Activated T-helper 1 cell treated with anti-CD3 and anti-CD28 coated beads, Interleukin-2, amount 50 U/mL, for 16 hours (primary cell): Measurements from ENCODE around the gene EEIG2.
A peak's percentile ranks its signal among the peaks of the same experiment; 100 is the strongest.
"Not testable (repeated sequence)": the region's sequence is repeated elsewhere in the genome, so short reads cannot be mapped to it uniquely, and the experiment has no call there.

Experiments used
- DNase-seq, 2 donors: peaks; one replicate each; pipeline ENCODE4 v3.0.0-alpha.2; 2020; ENCODE audit warnings: low read depth in 1 of 2, low spot score in 1 of 2

EEIG2 gene

DNA sequence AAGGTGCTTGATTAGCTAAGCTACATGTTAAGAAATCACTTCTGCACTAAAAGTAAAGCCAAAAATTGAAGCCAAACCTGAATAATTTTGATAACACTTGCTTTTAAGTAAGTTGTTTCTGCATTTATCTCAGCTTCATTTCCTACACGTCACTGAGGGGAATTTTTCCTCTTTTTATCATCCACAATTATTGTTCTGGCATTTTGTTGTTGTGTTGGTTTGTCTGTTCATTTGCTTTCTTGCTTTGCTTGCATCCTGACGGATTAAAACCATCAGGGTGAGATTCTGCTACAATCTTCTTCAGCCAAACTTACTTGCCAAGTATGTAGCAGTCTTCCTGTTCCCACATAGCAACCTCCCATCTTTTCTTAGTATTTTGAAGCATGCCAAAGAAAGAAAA, 18.0 kb upstream of the EEIG2 start:
- no peak for DNase-seq

DNA sequence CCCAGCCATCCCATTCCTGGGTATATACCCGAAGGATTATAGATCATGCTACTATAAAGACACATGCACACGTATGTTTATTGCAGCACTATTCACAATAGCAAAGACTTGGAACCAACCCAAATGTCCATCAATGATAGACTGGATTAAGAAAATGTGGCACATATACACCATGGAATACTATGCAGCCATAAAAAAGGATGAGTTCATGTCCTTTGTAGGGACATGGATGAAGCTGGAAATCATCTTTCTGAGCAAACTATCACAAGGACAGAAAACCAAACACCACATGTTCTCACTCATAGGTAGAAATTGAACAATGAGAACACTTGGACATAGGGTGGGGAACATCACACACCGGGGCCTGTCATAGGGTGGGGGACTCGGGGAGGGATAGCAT, 12.4 kb upstream of the EEIG2 start:
- not testable (repeated sequence) for DNase-seq

DNA sequence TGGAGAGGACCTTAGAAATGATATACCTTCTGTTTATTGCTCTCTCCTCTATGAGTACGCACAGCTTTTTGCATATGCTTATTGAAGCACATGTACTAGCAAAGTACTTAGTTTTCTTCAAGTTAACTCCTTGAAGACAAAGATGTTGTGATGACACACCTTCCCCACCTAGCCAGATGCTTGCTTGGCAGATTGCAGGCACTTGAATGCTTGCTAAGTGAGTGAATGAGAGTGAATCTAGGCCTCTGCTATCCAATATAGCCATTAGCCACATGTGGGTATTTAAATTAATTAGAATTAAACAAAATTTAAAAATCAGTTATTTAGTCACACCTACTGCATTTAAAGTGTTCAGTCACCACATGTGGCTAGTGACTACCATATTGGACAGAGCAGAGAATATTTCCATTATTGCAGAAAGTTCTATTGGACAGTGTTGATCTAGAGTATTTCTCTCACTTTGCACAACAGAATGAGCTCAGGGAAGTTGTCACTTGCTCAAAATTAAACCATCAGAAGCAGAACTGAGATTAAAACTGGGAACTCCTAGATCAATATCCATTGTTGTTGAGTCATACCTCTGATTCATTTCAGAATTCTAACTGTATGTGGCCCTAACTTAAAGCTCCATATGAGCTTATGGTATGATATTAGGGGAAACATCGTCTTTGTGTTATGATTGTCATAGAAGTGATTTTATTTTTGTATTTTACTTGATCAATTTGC, 8.6 kb upstream of the EEIG2 start:
- DNase-seq = no peak

DNA sequence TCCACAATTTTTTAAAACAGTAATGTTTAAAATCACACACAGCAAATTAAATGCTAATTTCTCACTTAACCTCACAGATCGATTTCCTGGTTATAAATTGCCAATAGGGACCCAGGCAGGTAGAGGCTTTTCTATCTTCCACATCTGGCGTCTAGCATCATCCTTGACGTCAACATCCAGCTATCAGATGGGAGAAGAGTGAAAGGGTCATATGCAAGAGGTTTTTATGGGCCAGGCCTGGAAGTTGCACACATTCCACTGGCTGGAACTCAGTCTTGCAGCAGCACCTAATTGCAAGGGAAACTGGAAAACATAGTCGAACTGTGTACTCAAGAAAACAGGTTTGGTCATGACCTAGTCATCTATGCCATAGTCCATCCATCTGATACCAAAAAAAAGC, 6.0 kb upstream of the EEIG2 start:
- DNase-seq = no peak

DNA sequence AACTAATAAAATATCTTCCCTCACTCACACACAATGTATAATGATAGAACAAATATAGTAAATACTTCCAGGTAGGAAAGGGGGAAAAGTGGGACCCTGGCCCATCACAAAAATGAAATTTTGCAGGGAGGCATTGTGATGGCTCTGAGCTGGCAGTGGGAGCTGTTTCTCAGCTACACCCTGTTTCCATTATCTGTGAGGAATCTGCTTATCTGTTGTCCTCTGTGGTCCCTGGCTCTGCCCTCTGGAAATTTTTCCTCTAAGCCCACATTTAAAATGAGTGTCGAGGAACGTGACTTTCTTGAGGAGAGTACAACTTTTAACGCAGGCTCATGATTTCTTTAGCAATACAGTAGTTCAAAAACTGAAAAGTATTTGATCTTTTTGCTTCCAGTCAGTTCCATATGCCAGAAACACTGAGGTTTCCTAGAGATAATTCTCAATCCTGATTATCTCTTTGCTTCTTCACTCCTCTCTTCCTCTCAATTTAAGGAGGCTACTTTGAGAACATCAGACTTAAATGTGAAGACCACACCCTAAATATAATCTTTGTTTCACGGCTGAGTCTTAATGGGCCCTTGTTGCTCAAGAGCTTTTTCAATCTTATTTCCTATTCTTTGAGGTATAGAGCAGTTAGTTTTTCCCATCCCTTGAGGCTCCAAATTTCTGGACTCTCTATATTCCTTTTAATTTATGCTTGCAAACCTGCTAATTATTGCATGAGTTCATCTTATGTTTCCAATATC, 5.0 kb upstream of the EEIG2 start:
- no peak for DNase-seq

DNA sequence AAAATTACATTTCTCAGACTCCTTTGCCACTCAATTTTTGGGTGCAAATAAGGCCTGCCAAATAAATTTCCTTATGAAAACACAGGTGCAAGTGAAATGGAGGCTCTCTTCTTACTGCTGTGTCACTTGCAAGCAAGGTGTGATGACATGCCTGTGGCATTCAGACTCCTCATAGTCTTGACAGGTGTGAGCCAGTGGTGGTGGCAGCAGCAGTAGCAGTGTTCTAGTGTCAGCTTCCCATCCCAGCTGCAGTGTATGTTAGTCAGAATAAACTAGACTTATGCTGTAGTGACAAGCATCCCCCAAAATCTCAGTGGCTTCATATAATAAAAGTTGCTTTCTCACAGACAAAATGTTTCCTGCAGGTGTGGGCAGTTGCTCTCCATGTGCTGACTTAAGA, 3.8 kb upstream of the EEIG2 start:
- DNase-seq = no peak

DNA sequence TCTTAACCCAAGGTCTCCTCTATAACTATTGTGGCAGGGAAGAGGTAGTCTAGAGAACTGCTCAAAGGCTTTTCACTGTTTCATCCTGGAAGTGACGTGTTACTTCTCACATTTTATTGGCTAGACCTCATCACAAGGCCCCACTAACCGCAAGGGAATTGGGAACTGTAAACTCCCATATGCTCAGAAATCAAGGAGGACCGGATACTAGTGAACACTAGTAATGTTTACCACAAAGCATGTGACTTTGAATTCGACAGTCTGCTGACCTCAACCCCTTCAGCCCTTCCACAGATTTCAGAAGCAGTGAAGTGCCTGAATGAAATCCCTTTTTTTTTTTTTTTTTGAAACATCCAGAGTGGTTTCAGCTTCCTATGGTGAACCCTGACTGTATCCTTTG, 3.4 kb upstream of the EEIG2 start:
- DNase-seq = no peak

DNA sequence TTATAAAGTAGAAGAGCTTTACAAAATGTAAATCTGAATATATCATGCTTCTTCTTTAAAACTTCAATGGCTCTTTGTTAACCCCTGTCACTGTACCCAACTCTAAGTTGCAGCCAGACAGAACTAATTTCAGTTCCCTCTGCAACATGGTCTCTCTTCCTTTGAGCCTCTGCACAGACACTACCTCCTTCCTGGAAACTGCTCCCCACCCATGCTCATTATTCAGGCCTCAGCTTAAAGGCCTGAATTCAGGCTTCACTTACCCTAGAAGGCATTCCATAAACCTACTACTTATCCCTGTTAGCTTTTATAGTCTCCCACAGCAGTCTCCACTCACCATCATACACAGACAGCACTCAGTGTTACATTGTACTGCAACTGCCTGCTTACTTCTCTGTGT, 2.6 kb upstream of the EEIG2 start:
- DNase-seq = no peak

DNA sequence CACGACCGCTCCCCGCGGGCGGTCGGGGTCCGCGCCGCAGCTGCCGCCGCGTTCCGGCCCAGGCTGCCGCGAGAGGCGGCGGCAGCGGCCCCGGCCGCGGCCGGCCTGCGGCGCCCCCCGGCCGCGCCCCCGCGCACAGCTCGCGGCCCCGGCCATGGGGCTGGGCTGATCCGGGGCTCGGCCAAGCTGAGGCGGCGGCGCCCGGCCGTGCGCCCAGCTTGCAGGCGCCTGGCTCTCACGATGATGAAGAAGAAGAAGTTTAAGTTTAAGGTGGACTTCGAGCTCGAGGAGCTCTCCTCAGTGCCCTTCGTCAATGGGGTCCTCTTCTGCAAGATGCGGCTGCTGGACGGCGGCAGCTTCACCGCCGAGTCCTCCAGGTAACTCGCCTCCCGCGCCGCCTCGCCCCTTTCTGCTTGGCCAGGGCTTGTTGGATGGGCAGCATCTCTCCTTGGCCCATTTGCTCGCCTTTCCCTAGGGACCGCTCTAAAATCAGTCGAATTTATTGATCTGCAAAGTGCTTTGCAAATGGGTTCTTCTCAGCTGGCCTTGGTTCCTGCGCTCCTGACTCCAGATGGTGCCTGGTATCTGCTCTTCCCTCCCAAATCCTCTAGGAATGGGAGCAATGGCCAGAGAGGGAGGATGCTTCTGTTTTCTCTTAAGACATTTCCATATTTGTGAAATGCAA, 431 bp downstream of the EEIG2 start:
- DNase-seq = peak; percentile 5 to 6

DNA sequence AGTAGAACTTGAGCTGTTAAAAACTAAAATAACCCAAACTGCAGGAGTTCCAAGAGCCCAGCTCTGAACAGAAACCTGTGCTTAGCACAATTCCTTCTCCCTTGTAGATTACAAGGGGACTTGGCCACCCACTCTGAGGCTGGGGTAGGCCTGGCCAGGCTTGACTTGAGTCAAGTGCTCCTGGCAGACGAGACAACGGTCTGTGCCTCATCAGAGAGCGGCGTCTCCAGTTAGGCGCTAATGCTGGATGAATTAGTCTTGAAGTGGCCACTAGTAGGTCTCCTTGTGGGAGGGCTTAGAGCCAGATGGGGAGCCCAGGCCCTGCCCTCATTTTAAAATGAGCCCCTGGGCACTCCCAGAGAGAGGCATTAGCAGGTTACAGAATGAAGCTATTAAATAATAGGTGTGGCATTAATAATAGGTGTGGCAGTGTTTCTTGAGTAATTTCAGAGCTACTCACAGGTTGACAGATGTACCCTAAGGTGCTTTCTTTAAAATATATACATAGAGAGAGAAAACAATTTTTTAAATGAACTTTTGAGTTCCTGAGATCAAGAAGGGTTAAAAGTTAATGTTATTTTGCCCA, 1.1 kb downstream of the EEIG2 start:
- DNase-seq = peak in 1 of 2 donors; percentile 11

DNA sequence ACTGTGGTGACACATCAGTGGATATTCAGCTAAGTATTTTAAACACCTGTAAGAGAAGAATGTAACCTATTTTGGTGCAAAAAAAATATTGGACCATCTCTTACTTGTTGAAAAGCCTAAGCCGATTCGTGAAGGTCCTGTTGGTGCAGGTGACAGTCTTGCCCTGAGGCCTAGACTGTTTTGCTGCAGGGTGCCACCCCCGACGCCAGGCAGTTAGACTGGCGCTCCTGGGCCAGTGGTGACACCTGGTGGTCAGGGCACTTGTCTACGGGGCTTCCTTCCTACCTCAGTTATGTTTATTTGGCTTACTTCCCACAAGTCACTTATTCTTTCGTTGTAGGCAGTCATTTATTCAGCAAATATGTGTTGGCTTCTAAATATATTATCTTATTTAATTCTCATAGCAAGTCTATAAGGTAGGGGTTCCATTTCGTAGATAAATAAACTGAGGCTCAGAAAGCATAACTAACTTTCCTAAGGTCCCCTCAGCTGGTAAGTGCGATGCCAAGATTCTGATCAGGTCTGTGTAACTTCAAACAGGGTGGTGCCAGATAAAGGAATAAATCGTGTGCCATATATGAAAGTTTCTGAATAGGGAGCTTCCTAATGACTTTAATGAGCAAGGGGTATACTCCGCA, 1.9 kb downstream of the EEIG2 start:
- peak; percentile 64 to 71 for DNase-seq

DNA sequence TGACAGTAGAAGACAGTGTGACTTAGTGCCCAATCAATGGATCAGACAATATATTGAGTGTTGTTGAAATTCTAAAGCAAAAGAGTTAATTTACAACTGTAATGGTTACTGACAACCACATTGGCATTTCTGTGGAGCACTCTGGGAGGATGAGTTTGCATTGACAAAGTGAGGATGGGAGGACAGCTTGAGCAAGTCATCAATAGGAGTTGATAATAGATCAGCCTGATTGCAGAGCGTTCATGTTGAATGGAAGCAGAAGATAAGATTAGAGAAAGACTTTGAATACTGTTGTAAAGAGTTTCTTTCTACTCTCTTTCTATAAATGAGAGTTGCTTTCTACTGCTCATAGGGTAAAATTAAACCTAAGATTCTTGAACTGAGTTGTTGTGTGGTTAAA, 3.9 kb downstream of the EEIG2 start:
- no peak for DNase-seq

DNA sequence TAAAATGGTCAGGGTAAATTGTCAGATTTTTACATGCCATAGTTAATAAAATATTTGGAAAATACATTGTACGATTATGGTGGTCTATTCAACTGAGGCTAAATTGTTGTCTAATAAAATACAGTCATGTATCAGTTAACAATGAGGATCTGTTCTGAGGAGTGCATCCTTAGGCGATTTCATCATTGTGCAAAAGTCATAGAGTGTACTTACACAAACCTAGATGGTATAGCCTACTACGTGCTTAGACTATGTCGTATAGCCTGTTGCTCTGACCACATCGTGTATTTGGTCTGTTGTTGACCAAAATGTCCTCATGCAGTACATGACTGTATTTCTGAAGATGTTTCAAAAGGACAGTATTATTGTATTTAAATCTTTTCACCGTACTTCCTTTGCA, 5.2 kb downstream of the EEIG2 start:
- DNase-seq = no peak

DNA sequence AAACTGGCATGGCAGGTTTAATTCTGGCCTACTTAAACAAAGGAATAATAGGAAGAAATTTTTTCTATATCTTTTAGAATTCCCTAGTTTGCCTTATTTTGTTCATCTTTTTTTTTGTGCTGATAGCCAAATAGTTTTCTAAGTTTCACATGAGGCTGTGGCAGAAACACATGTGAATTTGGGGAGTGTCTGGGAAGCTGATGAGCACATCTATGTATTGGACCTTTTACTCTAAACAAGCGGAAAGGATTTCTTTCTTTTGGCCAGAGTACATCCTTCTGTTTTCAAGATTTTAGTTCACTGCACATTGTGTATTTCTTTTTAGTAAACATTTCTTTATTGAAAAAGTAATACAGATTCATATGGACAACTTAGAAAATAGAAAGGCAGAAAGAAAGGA, 5.6 kb downstream of the EEIG2 start:
- DNase-seq = no peak

DNA sequence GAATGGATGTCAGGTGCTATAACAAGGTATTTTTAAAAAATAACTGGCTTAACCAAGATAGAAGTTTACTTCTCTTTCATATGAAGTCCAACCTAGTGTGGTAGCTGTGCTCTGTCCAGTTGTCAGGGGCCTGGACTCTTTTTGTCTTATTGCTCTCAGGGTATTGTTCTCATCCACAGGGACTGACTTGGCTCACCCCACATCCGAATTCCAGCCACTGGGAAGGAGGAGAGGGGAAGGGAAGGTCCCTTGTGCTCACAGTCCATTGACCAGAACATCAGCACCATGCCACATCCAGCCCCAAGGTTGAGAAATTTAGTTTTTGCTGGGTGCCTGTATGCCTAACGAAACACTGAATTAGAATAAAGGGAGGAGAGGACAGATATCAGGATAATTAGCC, 8.7 kb downstream of the EEIG2 start:
- DNase-seq = no peak

DNA sequence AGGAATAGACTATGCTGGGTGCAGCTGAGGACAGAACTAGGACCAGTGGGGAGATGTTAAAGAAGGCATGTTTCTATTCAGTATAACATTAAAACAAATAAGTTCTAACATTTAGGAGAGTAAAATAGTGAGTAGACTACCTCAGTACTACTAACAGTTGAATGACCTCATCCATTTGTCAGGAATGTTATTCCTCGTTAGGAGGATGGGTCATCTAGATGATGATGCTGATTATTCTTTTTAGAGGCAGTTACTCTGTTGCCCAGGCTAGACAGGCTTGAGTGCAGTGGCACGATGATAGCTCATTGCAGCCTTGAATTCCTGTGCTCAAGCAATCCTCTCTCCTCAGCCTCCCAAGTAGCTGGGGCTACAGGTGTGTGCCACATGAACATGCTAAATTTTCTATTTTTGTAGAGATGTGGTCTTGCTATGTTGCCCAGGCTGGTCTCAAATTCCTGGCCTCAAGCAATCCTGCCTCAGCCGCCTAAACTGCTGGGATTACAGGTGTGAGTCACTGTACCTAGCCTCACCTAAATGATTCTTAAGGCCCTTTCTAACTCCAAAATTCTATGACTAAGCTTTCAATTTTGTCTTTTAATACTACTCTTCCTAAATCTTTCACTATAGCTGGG, 9.3 kb downstream of the EEIG2 start:
- DNase-seq = no peak

DNA sequence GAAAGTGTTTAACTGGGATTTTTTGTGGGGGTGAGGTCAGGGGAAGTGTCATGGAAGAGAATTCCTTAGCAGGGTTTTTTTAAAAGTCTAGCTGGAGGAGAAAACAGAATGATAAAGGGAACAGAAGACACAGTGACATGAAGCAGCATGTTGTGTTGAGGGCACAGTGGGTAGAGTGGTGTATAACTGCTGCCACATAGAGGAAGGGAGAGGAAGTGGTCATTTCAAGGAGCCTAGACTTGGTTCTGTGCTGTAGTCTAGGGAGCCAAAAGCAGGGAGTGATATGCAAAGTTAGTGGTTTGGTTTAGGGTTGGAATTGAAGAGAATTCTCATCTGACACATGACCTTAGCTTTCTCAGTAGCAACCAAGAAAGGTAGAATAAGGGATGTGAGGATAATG, 10.2 kb downstream of the EEIG2 start:
- no peak for DNase-seq

DNA sequence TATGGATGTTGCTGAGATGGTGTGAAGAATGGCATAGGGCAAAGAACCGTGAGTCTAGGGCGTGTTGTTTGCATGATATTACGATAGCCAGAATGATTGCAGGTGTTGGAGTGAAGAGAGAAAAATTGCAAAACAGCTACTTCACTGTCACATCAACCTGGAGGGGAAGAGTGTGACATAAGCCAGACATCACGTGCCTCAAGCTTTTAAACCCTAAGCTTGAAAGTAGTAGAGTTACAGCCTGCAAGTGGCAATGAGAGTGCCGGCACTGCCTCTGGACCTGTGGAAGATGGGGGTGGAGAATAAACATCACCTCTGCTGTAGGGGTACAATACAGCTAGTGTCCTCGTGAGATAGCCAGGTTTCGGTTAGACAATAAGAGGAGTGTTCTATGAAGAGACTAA, 11.1 kb downstream of the EEIG2 start:
- DNase-seq = no peak

DNA sequence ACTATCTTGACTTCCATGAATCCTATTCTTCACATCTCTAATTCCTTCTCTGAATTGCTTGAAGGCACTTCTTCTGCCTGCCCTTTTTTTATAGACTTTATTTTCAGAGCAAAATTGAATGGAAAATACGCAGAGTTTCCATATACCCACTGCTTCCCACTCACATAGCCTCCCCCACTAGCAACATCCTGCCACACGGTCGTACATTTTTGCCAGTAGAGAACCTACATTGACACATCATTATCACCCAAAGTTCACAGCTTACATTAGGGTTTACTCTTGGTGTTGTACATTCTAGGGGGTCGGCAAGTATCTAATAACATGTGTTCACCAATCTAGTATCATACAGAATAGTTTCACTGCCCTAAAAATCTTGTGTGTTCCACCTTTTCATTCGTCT, 12.3 kb downstream of the EEIG2 start:
- no peak for DNase-seq

DNA sequence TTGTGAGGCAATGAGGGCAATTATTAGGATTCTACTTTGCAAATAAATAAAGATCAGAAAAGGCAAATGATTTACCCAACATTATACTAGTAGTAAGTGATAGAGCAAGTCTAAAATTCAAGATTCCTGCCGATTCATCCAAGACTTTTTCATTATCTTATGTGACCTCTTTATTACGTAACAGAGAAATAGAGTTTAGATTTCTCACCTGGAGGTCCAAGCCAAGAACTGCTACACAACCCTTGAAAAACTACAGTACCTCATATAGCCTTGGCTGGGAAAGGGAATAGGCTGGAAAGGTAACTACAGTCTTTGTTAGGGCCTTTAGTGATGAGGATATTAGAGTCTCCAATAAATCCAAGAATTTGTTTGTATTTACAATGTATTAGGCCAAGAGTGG, 13.3 kb downstream of the EEIG2 start:
- DNase-seq = no peak

DNA sequence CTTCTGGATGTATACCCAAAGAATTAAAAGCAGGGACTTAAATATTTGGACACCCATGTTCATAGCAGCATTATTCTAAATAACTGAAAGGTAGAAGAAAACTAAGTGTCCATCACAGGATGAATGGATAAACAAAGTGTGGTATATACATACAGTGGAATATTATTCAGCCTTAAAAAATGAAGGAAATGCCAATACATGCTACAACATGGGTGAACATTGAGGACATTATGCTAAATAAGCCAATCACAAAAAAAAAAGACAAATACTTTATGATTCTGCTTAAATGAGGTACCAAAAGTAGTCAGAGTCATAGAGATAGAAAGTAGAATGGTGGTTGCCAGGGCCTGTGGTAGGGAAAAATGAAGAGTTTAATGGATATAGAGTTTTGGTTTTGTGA, 14.1 kb downstream of the EEIG2 start:
- no peak for DNase-seq
